ENCODE results near the gene STRBP. TPM values are rescaled to one million over a fixed set of nuclear protein-coding genes. Genes with fewer than 3 reads are reported as not detected.

Gene STRBP
- total RNA-seq, 2 donors from 2014 or later = 2.8 to 3.3 TPM

- Histone ChIP-seq H3K27ac (no peak overlapping the region), H3K27me3 (replicated peaks; ENCODE audit: insufficient read depth) (no peaks in the 10 kb centered on the region), H3K36me3 (no peaks in the 10 kb centered on the region), H3K9me3 (no peaks in the 10 kb centered on the region), H3K4me1 (ENCODE audit: control insufficient read depth in 1 of 2, low read depth in 2 of 2) (no peaks in the 10 kb centered on the region), H3K4me3 (no peak overlapping the region)
- no peak for ATAC-seq (ENCODE audit: insufficient number of reproducible peaks, low FRiP score, low read depth)
- no peak for DNase-seq (ENCODE audit: low spot score)
- TF ChIP-seq, protein P1, sequence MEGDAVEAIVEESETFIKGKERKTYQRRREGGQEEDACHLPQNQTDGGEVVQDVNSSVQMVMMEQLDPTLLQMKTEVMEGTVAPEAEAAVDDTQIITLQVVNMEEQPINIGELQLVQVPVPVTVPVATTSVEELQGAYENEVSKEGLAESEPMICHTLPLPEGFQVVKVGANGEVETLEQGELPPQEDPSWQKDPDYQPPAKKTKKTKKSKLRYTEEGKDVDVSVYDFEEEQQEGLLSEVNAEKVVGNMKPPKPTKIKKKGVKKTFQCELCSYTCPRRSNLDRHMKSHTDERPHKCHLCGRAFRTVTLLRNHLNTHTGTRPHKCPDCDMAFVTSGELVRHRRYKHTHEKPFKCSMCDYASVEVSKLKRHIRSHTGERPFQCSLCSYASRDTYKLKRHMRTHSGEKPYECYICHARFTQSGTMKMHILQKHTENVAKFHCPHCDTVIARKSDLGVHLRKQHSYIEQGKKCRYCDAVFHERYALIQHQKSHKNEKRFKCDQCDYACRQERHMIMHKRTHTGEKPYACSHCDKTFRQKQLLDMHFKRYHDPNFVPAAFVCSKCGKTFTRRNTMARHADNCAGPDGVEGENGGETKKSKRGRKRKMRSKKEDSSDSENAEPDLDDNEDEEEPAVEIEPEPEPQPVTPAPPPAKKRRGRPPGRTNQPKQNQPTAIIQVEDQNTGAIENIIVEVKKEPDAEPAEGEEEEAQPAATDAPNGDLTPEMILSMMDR (IDR thresholded peaks at IDR 0.05) = no peak
Measured at GRCh38 chr9:123238365-123238764, 30.0 kb downstream of the STRBP start.

DNA sequence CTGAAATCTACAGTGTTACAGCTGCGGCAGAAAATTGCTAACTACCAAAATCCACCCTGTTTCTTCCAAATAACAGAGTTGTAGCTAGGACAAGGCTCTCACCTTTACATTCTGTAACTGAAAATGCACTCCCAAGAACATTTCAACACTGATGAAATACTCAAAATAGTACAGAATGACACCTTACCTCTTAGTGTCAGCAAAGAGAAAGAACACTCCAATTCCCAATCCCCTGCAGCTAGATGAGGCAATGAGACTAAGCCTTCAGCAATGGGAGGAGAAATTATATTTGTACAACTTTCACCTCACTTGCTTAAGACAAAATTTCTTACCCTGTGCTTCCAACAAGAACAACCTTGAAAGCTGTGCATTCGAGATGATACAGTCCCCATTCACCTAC lies 31.2 kb downstream of the STRBP start:
- ATAC-seq (ENCODE audit: insufficient number of reproducible peaks, low FRiP score, low read depth) (no peak), DNase-seq (ENCODE audit: low spot score) (no peak)
- no peak overlapping the region for H3K4me3 ChIP-seq
- no peaks in the 10 kb centered on the region for H3K9me3 ChIP-seq
- TF ChIP-seq, protein P1 (IDR thresholded peaks at IDR 0.05) = no peak
- H3K4me1 ChIP-seq (ENCODE audit: control insufficient read depth in 1 of 2, low read depth in 2 of 2) = no peaks in the 10 kb centered on the region
- H3K27me3 ChIP-seq (replicated peaks; ENCODE audit: insufficient read depth) = no peaks in the 10 kb centered on the region
- H3K27ac ChIP-seq = no peak overlapping the region
- no peaks in the 10 kb centered on the region for H3K36me3 ChIP-seq

GRCh38 chr9:123235448-123235847 lies 32.9 kb downstream of the STRBP start:
- Histone ChIP-seq H3K4me3 (no peak overlapping the region), H3K36me3 (no peaks in the 10 kb centered on the region), H3K27ac (no peak overlapping the region), H3K9me3 (no peaks in the 10 kb centered on the region), H3K4me1 (ENCODE audit: control insufficient read depth in 1 of 2, low read depth in 2 of 2) (no peaks in the 10 kb centered on the region), H3K27me3 (replicated peaks; ENCODE audit: insufficient read depth) (no peaks in the 10 kb centered on the region)
- ATAC-seq (ENCODE audit: insufficient number of reproducible peaks, low FRiP score, low read depth) = no peak
- TF ChIP-seq, protein P1 (IDR thresholded peaks at IDR 0.05) = no peak
- no peak for DNase-seq (ENCODE audit: low spot score)

DNA sequence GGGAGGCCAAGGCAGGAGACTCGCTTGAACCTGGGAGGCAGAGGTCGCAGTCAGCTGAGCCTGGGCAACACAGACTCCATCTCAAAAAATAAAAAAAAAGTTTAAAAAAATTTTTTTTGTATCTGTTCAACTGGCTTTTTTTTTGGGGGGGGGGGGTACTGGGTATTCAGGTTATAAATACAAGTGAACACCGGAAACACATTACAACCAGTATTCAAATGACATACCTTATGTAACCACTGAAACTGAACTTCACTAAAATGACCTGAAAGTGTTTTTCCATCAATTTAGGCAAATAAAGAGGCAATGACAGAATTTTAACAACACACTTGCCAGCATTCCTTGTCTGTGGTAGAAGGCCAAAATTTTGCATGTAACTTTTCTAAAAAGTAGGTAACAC lies 33.5 kb downstream of the STRBP start:
- TF ChIP-seq, protein P1 (IDR thresholded peaks at IDR 0.05) = no peak
- ATAC-seq (ENCODE audit: insufficient number of reproducible peaks, low FRiP score, low read depth) (no peak), DNase-seq (ENCODE audit: low spot score) (no peak)
- H3K27ac ChIP-seq = no peak overlapping the region
- H3K36me3 ChIP-seq = no peaks in the 10 kb centered on the region
- no peaks in the 10 kb centered on the region for H3K9me3 ChIP-seq
- H3K4me3 ChIP-seq = no peak overlapping the region
- no peaks in the 10 kb centered on the region for H3K27me3 ChIP-seq (replicated peaks; ENCODE audit: insufficient read depth)
- no peaks in the 10 kb centered on the region for H3K4me1 ChIP-seq (ENCODE audit: control insufficient read depth in 1 of 2, low read depth in 2 of 2)

- TF ChIP-seq, protein P1 (IDR thresholded peaks at IDR 0.05) = no peak
- H3K4me3 ChIP-seq = no peak overlapping the region
- no peak for ATAC-seq (ENCODE audit: insufficient number of reproducible peaks, low FRiP score, low read depth)
Measured at GRCh38 chr9:123232332-123232731, 36.1 kb downstream of the STRBP start.

More at GRCh38 chr9:123232332-123232731, 36.1 kb downstream of the STRBP start:
- Histone ChIP-seq H3K4me1 (ENCODE audit: control insufficient read depth in 1 of 2, low read depth in 2 of 2) (no peaks in the 10 kb centered on the region), H3K27ac (no peak overlapping the region), H3K9me3 (no peaks in the 10 kb centered on the region), H3K36me3 (no peaks in the 10 kb centered on the region), H3K27me3 (replicated peaks; ENCODE audit: insufficient read depth) (no peaks in the 10 kb centered on the region)
- no peak for DNase-seq (ENCODE audit: low spot score)
